WTC11 (cell line): ENCODE measurements around the gene TBC1D17.

ENCODE experiments used
- CREB1 ChIP-seq: sonication (generic); formaldehyde crosslinking; IDR thresholded peaks from 2 replicates; pipeline ENCODE4 v1.8.0; 2023; ENCODE audit warnings: mild to moderate bottlenecking, missing genetic modification reagents
- ETV6 ChIP-seq: sonication (generic); formaldehyde crosslinking; IDR thresholded peaks from 2 replicates; pipeline ENCODE4 v1.8.1; 2022; ENCODE audit warnings: mild to moderate bottlenecking, missing genetic modification reagents
- FOXJ3 ChIP-seq: sonication (generic); formaldehyde crosslinking; IDR thresholded peaks from 2 replicates; pipeline ENCODE4 v1.9.0; 2021; ENCODE audit warnings: missing genetic modification reagents, mild to moderate bottlenecking, borderline replicate concordance
- MYBL2 ChIP-seq: sonication (generic); formaldehyde crosslinking; IDR thresholded peaks from 2 replicates; pipeline ENCODE4 v1.8.1; 2023; ENCODE audit warnings: mild to moderate bottlenecking, moderate library complexity, missing genetic modification reagents
- NR2C2 ChIP-seq: sonication (generic); formaldehyde crosslinking; IDR thresholded peaks from 2 replicates; pipeline ENCODE4 v1.8.0; 2022; ENCODE audit warnings: mild to moderate bottlenecking, missing genetic modification reagents
- TCF7 ChIP-seq: sonication (generic); formaldehyde crosslinking; IDR thresholded peaks from 2 replicates; pipeline ENCODE4 v1.8.0; 2022; ENCODE audit warnings: mild to moderate bottlenecking, low read depth, missing genetic modification reagents, moderate library complexity
- ZNF232 ChIP-seq: sonication (generic); formaldehyde crosslinking; IDR thresholded peaks from 2 replicates; pipeline ENCODE4 v1.8.0; 2022; ENCODE audit warnings: mild to moderate bottlenecking, missing genetic modification reagents
- TF ChIP-seq, protein P1 (sequence below): sonication (generic); formaldehyde crosslinking; IDR thresholded peaks from 2 replicates; pipeline ENCODE4 v1.8.0; 2022; ENCODE audit warnings: mild to moderate bottlenecking, missing genetic modification reagents
- TF ChIP-seq, protein P2 (sequence below): fragments of 200-600 bp; IDR thresholded peaks from 2 replicates; pipeline ENCODE4 v1.8.0; 2022; ENCODE audit warnings: antibody characterized with exemption
- TF ChIP-seq, protein P3 (sequence below): sonication (generic); formaldehyde crosslinking; IDR thresholded peaks from 2 replicates; pipeline ENCODE4 v1.8.0; 2022; ENCODE audit warnings: mild to moderate bottlenecking, missing genetic modification reagents
- TF ChIP-seq, protein P4 (sequence below): sonication (generic); formaldehyde crosslinking; IDR thresholded peaks from 2 replicates; pipeline ENCODE4 v1.8.1; 2023; ENCODE audit warnings: mild to moderate bottlenecking, missing genetic modification reagents
- TF ChIP-seq, protein P5 (sequence below): sonication (generic); formaldehyde crosslinking; IDR thresholded peaks from 2 replicates; pipeline ENCODE4 v1.8.1; 2023; ENCODE audit warnings: mild to moderate bottlenecking, missing genetic modification reagents, moderate library complexity
- TF ChIP-seq, protein P6 (sequence below): sonication (generic); formaldehyde crosslinking; IDR thresholded peaks from 2 replicates; pipeline ENCODE4 v1.8.1; 2022; ENCODE audit warnings: low read depth, missing genetic modification reagents, borderline replicate concordance

DNA sequence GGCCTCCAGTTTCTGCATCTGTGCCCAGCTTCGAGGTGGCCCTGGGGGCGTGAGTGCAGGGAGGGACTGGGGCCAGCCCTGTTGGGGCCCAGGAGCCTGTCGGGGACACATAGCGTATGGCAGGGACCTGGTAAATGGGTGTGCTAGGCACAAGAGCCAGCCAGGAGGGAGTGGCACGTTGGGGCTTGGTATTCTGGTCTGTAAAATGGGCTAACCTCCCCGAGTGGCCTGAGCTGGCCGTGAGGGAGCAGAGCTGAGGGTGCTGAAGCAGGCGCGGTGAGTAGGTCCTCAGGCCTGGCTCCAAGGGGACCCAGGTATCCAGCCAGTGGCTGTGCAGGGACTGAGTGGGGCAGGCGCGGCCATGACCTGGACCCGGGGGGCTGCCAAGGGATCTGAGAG, 22.2 kb upstream of the TBC1D17 start:
- TF ChIP-seq, protein P1, sequence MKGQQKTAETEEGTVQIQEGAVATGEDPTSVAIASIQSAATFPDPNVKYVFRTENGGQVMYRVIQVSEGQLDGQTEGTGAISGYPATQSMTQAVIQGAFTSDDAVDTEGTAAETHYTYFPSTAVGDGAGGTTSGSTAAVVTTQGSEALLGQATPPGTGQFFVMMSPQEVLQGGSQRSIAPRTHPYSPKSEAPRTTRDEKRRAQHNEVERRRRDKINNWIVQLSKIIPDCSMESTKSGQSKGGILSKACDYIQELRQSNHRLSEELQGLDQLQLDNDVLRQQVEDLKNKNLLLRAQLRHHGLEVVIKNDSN (CRISPR knock-in tag) = no peak
- TF ChIP-seq, protein P2, sequence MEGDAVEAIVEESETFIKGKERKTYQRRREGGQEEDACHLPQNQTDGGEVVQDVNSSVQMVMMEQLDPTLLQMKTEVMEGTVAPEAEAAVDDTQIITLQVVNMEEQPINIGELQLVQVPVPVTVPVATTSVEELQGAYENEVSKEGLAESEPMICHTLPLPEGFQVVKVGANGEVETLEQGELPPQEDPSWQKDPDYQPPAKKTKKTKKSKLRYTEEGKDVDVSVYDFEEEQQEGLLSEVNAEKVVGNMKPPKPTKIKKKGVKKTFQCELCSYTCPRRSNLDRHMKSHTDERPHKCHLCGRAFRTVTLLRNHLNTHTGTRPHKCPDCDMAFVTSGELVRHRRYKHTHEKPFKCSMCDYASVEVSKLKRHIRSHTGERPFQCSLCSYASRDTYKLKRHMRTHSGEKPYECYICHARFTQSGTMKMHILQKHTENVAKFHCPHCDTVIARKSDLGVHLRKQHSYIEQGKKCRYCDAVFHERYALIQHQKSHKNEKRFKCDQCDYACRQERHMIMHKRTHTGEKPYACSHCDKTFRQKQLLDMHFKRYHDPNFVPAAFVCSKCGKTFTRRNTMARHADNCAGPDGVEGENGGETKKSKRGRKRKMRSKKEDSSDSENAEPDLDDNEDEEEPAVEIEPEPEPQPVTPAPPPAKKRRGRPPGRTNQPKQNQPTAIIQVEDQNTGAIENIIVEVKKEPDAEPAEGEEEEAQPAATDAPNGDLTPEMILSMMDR = no peak
- TF ChIP-seq ZNF232 (CRISPR knock-in tag) (no peak), ETV6 (CRISPR knock-in tag) (no peak), CREB1 (CRISPR knock-in tag) (no peak), MYBL2 (CRISPR knock-in tag) (no peak), NR2C2 (CRISPR knock-in tag) (no peak), FOXJ3 (CRISPR knock-in tag) (no peak), TCF7 (no peak)
- TF ChIP-seq, protein P3, sequence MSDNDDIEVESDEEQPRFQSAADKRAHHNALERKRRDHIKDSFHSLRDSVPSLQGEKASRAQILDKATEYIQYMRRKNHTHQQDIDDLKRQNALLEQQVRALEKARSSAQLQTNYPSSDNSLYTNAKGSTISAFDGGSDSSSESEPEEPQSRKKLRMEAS (CRISPR knock-in tag) = no peak
- TF ChIP-seq, protein P4, sequence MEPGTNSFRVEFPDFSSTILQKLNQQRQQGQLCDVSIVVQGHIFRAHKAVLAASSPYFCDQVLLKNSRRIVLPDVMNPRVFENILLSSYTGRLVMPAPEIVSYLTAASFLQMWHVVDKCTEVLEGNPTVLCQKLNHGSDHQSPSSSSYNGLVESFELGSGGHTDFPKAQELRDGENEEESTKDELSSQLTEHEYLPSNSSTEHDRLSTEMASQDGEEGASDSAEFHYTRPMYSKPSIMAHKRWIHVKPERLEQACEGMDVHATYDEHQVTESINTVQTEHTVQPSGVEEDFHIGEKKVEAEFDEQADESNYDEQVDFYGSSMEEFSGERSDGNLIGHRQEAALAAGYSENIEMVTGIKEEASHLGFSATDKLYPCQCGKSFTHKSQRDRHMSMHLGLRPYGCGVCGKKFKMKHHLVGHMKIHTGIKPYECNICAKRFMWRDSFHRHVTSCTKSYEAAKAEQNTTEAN (CRISPR knock-in tag) = no peak
- TF ChIP-seq, protein P5, sequence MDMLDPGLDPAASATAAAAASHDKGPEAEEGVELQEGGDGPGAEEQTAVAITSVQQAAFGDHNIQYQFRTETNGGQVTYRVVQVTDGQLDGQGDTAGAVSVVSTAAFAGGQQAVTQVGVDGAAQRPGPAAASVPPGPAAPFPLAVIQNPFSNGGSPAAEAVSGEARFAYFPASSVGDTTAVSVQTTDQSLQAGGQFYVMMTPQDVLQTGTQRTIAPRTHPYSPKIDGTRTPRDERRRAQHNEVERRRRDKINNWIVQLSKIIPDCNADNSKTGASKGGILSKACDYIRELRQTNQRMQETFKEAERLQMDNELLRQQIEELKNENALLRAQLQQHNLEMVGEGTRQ = no peak
- TF ChIP-seq, protein P6, sequence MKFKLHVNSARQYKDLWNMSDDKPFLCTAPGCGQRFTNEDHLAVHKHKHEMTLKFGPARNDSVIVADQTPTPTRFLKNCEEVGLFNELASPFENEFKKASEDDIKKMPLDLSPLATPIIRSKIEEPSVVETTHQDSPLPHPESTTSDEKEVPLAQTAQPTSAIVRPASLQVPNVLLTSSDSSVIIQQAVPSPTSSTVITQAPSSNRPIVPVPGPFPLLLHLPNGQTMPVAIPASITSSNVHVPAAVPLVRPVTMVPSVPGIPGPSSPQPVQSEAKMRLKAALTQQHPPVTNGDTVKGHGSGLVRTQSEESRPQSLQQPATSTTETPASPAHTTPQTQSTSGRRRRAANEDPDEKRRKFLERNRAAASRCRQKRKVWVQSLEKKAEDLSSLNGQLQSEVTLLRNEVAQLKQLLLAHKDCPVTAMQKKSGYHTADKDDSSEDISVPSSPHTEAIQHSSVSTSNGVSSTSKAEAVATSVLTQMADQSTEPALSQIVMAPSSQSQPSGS (CRISPR knock-in tag) = no peak
